A673 (cell line): ENCODE measurements around the gene CDC6.

Experiments
- CTCF ChIP-seq: fragments of 300-800, 200-600 bp; sonication (generic); conservative IDR thresholded peaks from 2 replicates; pipeline ENCODE4 v1.5.1; 2017; ENCODE audit warnings: low read depth, mild to moderate bottlenecking, antibody characterized with exemption, low read length, moderate library complexity, mixed read lengths
- EZH2 ChIP-seq: fragments of 200-600 bp; sonication (generic); IDR thresholded peaks from 2 replicates; pipeline ENCODE4 v1.6.1; 2017; ENCODE audit warnings: borderline replicate concordance, low read depth, mild to moderate bottlenecking, mixed read lengths, antibody characterized with exemption, low read length; ENCODE audit not compliant: poor library complexity, severe bottlenecking

- TF ChIP-seq CTCF (no peak), EZH2 (no peak)
Measured at GRCh38 chr17:40309031-40309948, 21.6 kb downstream of the CDC6 start, which contains the start of gene RARA.
